Measurements from ENCODE around the gene ZC3H15.
"Not testable (repeated sequence)": the region's sequence is repeated elsewhere in the genome, so short reads cannot be mapped to it uniquely, and the experiment has no call there.

ZC3H15 gene

GRCh38 chr2:186516396-186516795 lies 30.3 kb downstream of the ZC3H15 start:
- Histone ChIP-seq H3K4me3 (replicated peaks; ENCODE audit: low read depth, low read length) (no peak overlapping the region), H3K36me3 (ENCODE audit: control insufficient read depth, insufficient read depth, low read length) (no peaks in the 10 kb centered on the region), H3K27me3 (replicated peaks; ENCODE audit: control insufficient read depth, insufficient read depth, low read length) (no peaks in the 10 kb centered on the region)
- no peak for DNase-seq (ENCODE audit: extremely low read depth, insufficient read length)
- no peak for TF ChIP-seq CTCF (IDR thresholded peaks at IDR 0.05; ENCODE audit: insufficient read depth, low read length, poor library complexity, severe bottlenecking)

- Histone ChIP-seq H3K4me3 (replicated peaks; ENCODE audit: low read depth, low read length) (no peak overlapping the region), H3K36me3 (ENCODE audit: control insufficient read depth, insufficient read depth, low read length) (no peaks in the 10 kb centered on the region; the same call in 1 of the 2 replicates), H3K27me3 (replicated peaks; ENCODE audit: control insufficient read depth, insufficient read depth, low read length) (no peaks in the 10 kb centered on the region)
- TF ChIP-seq CTCF (IDR thresholded peaks at IDR 0.05; ENCODE audit: insufficient read depth, low read length, poor library complexity, severe bottlenecking): no peak
- no peak for DNase-seq (ENCODE audit: extremely low read depth, insufficient read length)
Measured at GRCh38 chr2:186517090-186517489, 31.0 kb downstream of the ZC3H15 start.

GRCh38 chr2:186518291-186518690 lies 32.2 kb downstream of the ZC3H15 start:
- no peak for DNase-seq (ENCODE audit: extremely low read depth, insufficient read length)
- H3K36me3 ChIP-seq (ENCODE audit: control insufficient read depth, insufficient read depth, low read length): no peaks in the 10 kb centered on the region; the same call in 1 of the 2 replicates
- no peaks in the 10 kb centered on the region for H3K27me3 ChIP-seq (replicated peaks; ENCODE audit: control insufficient read depth, insufficient read depth, low read length)
- no peak overlapping the region for H3K4me3 ChIP-seq (replicated peaks; ENCODE audit: low read depth, low read length)
- TF ChIP-seq CTCF (IDR thresholded peaks at IDR 0.05; ENCODE audit: insufficient read depth, low read length, poor library complexity, severe bottlenecking): no peak

GRCh38 chr2:186518945-186519344 lies 32.9 kb downstream of the ZC3H15 start:
- no peak for DNase-seq (ENCODE audit: extremely low read depth, insufficient read length)
- no peak for TF ChIP-seq CTCF (IDR thresholded peaks at IDR 0.05; ENCODE audit: insufficient read depth, low read length, poor library complexity, severe bottlenecking)
- H3K36me3 ChIP-seq (ENCODE audit: control insufficient read depth, insufficient read depth, low read length): no peaks in the 10 kb centered on the region; the same call in 1 of the 2 replicates
- no peaks in the 10 kb centered on the region for H3K27me3 ChIP-seq (replicated peaks; ENCODE audit: control insufficient read depth, insufficient read depth, low read length)
- H3K4me3 ChIP-seq (replicated peaks; ENCODE audit: low read depth, low read length): no peak overlapping the region

- not testable (repeated sequence) for H3K27me3 ChIP-seq (replicated peaks; ENCODE audit: control insufficient read depth, insufficient read depth, low read length); H3K4me3 ChIP-seq (replicated peaks; ENCODE audit: low read depth, low read length); H3K36me3 ChIP-seq (ENCODE audit: control insufficient read depth, insufficient read depth, low read length); DNase-seq (ENCODE audit: extremely low read depth, insufficient read length)
Measured at GRCh38 chr2:186521570-186522153, 35.6 kb downstream of the ZC3H15 start.

- TF ChIP-seq CTCF (IDR thresholded peaks at IDR 0.05; ENCODE audit: insufficient read depth, low read length, poor library complexity, severe bottlenecking): no peak
- H3K27me3 ChIP-seq (replicated peaks; ENCODE audit: control insufficient read depth, insufficient read depth, low read length): no peaks in the 10 kb centered on the region
- no peak for DNase-seq (ENCODE audit: extremely low read depth, insufficient read length)
- H3K36me3 ChIP-seq (ENCODE audit: control insufficient read depth, insufficient read depth, low read length): no peaks in the 10 kb centered on the region; the same call in 1 of the 2 replicates
- no peak overlapping the region for H3K4me3 ChIP-seq (replicated peaks; ENCODE audit: low read depth, low read length)
Measured at GRCh38 chr2:186522450-186522849, 36.4 kb downstream of the ZC3H15 start.

Data from GM06990 (cell line).